GF-D8 (cell line): ENCODE measurements around the gene SPEG.
A peak's percentile ranks its signal among the peaks of the same experiment; 100 is the strongest.

Source experiments
- DNase-seq: peaks from one replicate; lab custom pipeline; 2025; lab: John Stamatoyannopoulos, UW

The SPEG gene

GRCh38 chr2:219514196-219514761 is 79.6 kb downstream of the SPEG start, which contains the start of gene ASIC4:
Gene ASIC4 (plus strand): TSS chr2:219514482. CDS start chr2:219514725, 243 bp downstream.
- DNase-seq: peak; percentile 13

DNA sequence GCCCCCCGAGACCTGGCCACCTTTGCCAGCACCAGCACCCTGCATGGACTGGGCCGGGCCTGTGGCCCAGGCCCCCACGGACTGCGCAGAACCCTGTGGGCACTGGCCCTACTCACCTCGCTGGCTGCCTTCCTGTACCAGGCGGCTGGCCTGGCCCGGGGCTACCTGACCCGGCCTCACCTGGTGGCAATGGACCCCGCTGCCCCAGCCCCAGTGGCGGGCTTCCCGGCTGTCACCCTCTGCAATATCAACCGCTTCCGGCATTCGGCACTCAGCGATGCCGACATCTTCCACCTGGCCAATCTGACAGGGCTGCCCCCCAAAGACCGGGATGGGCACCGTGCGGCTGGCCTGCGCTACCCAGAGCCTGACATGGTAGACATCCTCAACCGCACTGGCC is 80.2 kb downstream of the SPEG start:
- DNase-seq: no peak

DNA sequence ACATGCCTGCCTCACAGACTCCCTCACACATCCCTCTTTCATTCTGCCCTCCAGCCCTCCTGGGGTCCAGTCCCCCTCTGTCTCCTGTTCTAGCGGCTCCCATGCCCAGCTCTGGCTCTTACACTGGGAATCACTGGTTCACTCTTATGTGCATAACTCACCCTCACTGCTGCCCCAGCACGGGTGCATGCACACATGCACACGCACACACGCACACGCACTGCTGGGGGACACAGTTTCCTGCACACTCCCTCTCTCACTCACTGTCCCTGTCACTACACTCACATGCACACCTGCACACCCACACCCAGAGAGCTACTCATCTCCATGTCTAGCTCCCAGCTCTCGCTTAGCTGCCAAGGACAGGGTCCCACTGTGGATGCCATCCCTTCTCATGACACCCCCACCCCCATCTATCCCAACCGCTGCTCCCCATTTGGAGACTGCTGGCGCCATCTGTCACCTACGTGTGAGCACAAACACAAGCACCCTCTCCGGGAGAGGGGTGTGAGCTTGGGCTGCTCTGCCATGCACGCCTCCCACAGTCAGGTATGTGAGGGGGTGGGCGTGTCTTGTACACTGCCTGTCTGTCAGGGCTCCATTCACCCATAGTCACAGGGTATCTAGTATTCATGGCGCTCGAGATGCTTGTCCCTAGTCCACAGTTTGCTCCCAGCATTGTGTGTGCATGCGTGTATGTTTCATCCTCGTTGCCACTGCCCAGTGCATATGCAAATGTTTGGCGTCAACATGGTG is 81.4 kb downstream of the SPEG start:
- no peak for DNase-seq

GRCh38 chr2:219516888-219517287 is 82.2 kb downstream of the SPEG start:
- DNase-seq: no peak

GRCh38 chr2:219517954-219518778 is 83.5 kb downstream of the SPEG start:
- no peak for DNase-seq

- DNase-seq: no peak
Measured at GRCh38 chr2:219519526-219519916, 84.9 kb downstream of the SPEG start.

DNA sequence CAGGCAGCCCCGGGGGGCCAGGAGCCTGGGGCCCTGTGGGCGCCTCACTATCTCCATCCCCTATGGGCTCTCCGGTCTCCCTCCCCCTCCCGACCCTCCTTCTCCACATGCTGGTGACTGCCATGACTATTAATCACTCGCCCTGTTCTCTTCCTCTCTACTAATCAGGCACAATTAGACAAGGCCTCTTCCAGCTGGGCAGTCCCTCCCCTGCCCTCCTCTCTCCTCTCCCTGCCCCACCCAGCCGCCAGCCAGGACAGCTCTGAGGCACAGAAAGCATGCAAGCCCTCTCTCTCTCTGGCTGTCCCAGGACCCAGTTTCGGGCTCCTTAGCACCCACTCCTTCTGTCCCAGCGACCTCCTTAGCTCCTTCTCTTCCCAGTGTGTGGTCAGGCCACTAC is 85.4 kb downstream of the SPEG start:
- DNase-seq: no peak

- no peak for DNase-seq
Measured at GRCh38 chr2:219521066-219521880, 86.6 kb downstream of the SPEG start.

DNA sequence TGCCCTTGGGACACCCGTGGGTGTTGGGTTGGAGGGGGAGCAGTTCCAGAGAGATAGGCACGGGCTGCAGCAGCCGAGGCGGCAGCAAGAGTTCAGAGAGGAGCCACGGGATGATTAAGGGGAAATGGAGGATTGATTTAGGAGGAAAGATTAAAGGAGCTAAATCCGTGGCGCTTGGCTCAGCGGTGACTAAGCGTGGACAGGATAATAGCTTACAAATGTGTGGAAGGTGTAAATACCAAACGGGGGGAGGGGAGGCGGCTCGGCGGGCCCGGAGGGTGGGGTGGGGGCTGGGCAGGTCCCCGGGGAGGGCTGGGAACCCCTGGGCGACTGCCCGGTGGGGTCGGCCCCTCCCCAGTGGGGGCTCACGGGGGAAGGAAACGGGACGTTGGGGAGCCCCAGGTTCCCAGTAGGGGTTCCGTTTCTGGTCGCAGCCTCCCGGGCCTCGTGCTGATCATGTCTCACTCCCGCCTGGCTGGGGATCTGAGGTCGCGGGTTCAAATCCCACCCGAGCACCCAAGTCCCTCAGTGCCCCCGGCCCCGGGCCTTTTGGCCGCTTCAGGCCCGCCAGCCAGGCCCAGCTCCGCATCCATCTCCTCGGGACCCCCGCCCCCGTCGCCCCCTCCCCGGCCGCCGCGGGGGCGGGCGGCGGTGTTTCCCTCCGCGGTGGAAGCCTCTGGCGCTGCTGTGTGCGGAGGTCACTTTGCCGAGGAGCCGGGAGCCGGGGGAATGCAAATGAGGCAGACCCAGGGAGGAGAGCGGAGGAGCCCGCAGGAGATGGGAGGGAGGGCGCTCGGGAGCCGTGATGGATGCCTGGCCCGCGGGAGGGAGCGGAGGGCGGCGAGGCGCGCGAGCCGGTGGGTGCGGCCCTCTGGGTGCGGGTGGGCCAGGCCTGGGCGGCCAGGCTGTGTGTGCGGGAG is 87.7 kb downstream of the SPEG start:
- no peak for DNase-seq

GRCh38 chr2:219523031-219523671 is 88.5 kb downstream of the SPEG start:
- no peak for DNase-seq

DNA sequence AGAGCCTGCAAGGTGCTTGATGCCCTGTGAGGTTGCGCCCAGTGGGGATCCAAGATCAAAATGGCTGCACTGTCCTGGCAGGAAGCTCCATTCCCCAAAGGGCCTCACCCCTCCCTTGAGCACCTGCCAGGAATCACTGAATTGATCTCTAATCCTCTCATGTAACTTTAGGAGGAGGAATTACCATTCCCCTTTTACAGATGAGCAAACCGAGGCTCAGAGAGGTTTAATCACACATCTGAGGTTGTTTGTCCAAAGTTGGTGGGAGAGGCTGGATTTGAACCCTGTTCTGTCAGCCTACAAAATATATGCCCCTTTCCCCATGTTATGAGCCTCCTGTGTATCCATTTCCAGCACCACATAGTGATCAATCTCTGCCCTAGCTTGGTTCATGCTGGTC is 90.2 kb downstream of the SPEG start:
- DNase-seq: no peak

- no peak for DNase-seq
Measured at GRCh38 chr2:219525533-219526232, 91.0 kb downstream of the SPEG start.

GRCh38 chr2:219526320-219527075 is 91.9 kb downstream of the SPEG start:
- no peak for DNase-seq

DNA sequence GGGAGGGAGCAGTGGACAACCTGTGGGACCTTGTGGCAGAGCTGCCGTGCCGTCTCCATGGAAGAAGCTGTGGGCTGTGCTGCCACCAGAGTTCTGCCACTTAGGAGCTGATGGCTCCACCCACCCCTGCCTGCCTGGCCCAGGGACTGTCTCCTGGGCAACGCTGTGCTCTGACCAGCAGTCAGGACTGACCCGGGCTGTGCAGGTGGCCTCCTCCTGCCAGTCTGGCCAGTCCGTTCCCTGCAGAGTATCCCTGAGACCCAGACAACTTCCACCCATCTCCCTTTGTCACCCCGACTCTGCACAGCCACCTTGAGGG is 92.4 kb downstream of the SPEG start:
- no peak for DNase-seq

- DNase-seq: no peak
Measured at GRCh38 chr2:219527472-219527871, 92.8 kb downstream of the SPEG start.

DNA sequence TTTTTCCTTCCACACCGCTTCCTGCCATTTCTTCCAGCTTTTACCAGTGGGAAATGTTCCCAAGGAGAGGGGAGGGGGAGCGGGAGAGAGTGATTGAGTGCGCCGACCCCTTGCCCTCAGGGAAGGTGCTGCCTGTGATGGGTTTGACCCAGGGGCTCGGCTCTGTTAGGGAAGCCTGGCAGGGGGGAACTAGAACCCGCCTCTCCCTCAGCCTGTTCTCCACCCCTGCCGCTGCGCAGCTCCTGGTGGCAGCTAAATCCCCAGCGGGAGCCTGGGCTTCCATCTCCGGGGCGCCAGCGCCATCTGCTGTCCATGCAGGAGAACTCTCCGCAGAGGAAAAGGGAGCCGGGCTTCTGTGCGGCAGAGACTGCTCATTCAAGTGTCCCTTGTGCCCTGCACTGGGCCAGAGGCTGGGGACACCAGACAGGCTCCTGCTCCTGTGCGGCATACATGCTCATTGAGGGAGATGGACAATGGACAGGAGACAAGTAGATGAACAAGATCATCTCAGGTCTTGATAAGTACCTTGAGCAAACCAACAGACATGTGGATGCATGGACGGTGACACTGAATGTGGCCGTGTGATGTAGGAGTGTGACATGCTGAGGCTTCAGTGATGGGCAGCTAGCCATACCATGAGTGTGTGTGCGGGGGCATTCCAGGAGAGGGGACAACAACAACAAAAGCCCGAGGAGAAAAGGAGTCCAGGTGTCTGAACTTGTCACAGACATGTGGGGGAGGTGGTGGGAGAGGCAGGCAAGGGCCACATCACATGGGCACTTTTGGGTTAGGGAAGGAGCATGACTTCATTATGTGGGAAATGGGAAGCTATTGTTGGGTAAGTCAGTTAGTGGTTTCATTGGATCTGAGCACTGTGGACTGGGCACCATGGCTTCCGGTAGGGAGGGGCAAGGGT is 95.7 kb downstream of the SPEG start:
- DNase-seq: peak; percentile 19

- DNase-seq: no peak
Measured at GRCh38 chr2:219531639-219532377, 97.2 kb downstream of the SPEG start.

DNA sequence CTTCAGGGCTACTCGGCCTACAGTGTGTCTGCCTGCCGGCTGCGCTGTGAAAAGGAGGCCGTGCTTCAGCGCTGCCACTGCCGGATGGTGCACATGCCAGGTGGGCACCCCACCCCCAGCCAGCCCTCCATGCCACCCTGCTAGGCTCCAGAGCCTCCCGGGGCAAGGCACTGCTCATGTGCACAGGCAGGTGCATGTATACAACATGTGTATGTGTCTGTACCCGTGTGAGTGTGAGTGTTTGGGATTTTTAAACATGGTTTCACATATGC is 97.7 kb downstream of the SPEG start:
- no peak for DNase-seq
